Upper lobe of left lung (tissue), 6 donors: ENCODE measurements around the gene RASGRF1. TPM values are rescaled to one million over a fixed set of nuclear protein-coding genes. Genes with fewer than 3 reads are reported as not detected.

ENCODE experiments used
- ATAC-seq, 2 donors: fragments of 200-7000 bp; cut with Tn5 transposase; one replicate each; pipeline ENCODE4 v1.9.1; 2022; ENCODE audit warnings: mild to moderate bottlenecking in 2 of 2, moderate library complexity in 2 of 2; ENCODE audit not compliant: low FRiP score in 2 of 2
- DNase-seq, 2 donors: peaks; one replicate each; pipeline ENCODE4 v3.0.0-alpha.2; 2019 to 2020
- H3K27ac ChIP-seq, 4 donors: fragments of 200-600 bp; sonication (generic); one replicate each; pipeline ENCODE4 v1.5.1; 2016 to 2019
- H3K27me3 ChIP-seq, 4 donors: fragments of 200-600 bp; sonication (generic); one replicate each; pipeline ENCODE4 v1.5.1; 2017 to 2019
- H3K36me3 ChIP-seq, 4 donors: fragments of 200-600 bp; sonication (generic); one replicate each; pipeline ENCODE4 v1.5.1; 2016 to 2019
- H3K4me1 ChIP-seq, 4 donors: fragments of 200-600 bp; sonication (generic); one replicate each; pipeline ENCODE4 v1.5.1; 2018 to 2019
- H3K4me3 ChIP-seq, 4 donors: fragments of 200-600 bp; sonication (generic); one replicate each; pipeline ENCODE4 v1.5.1; 2017 to 2019; ENCODE audit warnings: mild to moderate bottlenecking in 2 of 4, moderate library complexity in 1 of 4
- H3K9me3 ChIP-seq, 4 donors: fragments of 200-600 bp; sonication (generic); one replicate each; pipeline ENCODE4 v1.5.1; 2018 to 2019
- CTCF ChIP-seq, 6 experiments: fragments of 450-650 bp in 4 of 6; fragments of 200-600 bp in 2 of 6; sonication (generic) in 2 of 6; IDR thresholded peaks; one replicate each; pipeline ENCODE4 v1.5.1; 2016 to 2019; ENCODE audit warnings: antibody characterized with exemption in 6 of 6
- EP300 ChIP-seq, 4 donors: sonication (generic); formaldehyde crosslinking; IDR thresholded peaks; one replicate each; pipeline ENCODE4 v1.5.1; 2017; ENCODE audit warnings: antibody characterized with exemption in 4 of 4, control low read depth in 2 of 4
- POLR2A ChIP-seq, 4 donors: fragments of 450-650 bp; IDR thresholded peaks; one replicate each; pipeline ENCODE4 v1.5.1; 2016 to 2017; ENCODE audit warnings: antibody characterized with exemption in 4 of 4, mild to moderate bottlenecking in 2 of 4
- POLR2AphosphoS5 ChIP-seq, 2 donors: sonication (generic); formaldehyde crosslinking; IDR thresholded peaks; one replicate each; pipeline ENCODE4 v1.5.1; 2017; ENCODE audit warnings: antibody characterized with exemption in 2 of 2
- WGBS, 2 donors: methylation state at CpG; one replicate each; pipeline ENCODE4 v1.1.5; 2017 to 2018; 5-methylcytosine and 5-hydroxymethylcytosine counted together
- total RNA-seq, 6 donors: library from RNA; depleted of rRNA in 4 of 6; stranded (reverse); fragments of >200 nt in 4 of 6; gene quantifications; one replicate each; pipeline versions ENCODE4 v1.1.0 to v1.2.1, GENCODE V29; 2016 to 2021
- donor health status: DM: no; HTN: no; CAD: no; lungs with moderate emphysema.
- donor health status: DM: no; HTN: yes; CAD: no; lungs with severe emphysema.

RASGRF1 gene
- total RNA-seq, 6 donors from 2014 or later = 27.2 to 64.6 (median 54.7) TPM

- H3K4me1 ChIP-seq = no peaks in the 10 kb centered on the region
- H3K27me3 ChIP-seq = no peaks in the 10 kb centered on the region
- H3K36me3 ChIP-seq = no peaks in the 10 kb centered on the region
- no peaks in the 10 kb centered on the region for H3K9me3 ChIP-seq
- no peak for DNase-seq
- no peak for TF ChIP-seq POLR2A (IDR thresholded peaks at IDR 0.05)
- no peak overlapping the region for H3K4me3 ChIP-seq
- no peak for ATAC-seq
- WGBS, 2 donors = 74 to 89% methylated on average over 2 of the region's 2 CpGs
- H3K27ac ChIP-seq = no peak overlapping the region
Observed at GRCh38 chr15:79053894-79054293, 36.7 kb downstream of the RASGRF1 start.

- WGBS, 2 donors = 40 to 68% methylated on average over 3 of the region's 3 CpGs
- Histone ChIP-seq H3K4me3 (no peak overlapping the region), H3K27me3 (no peaks in the 10 kb centered on the region), H3K36me3 (no peaks in the 10 kb centered on the region), H3K27ac (no peak overlapping the region), H3K9me3 (no peaks in the 10 kb centered on the region), H3K4me1 (no peaks in the 10 kb centered on the region)
- no peak for DNase-seq
- TF ChIP-seq POLR2AphosphoS5 (IDR thresholded peaks at IDR 0.05) (no peak), CTCF (IDR thresholded peaks at IDR 0.05) (no peak), POLR2A (IDR thresholded peaks at IDR 0.05) (no peak)
- no peak for ATAC-seq
Observed at GRCh38 chr15:79051941-79052731, 38.4 kb downstream of the RASGRF1 start.

GRCh38 chr15:79051029-79051428 lies 39.6 kb downstream of the RASGRF1 start:
- no peak overlapping the region for H3K27ac ChIP-seq
- DNase-seq = no peak
- TF ChIP-seq POLR2A (IDR thresholded peaks at IDR 0.05) (no peak), CTCF (IDR thresholded peaks at IDR 0.05) (no peak), EP300 (IDR thresholded peaks at IDR 0.05) (no peak), POLR2AphosphoS5 (IDR thresholded peaks at IDR 0.05) (no peak)
- H3K27me3 ChIP-seq = no peaks in the 10 kb centered on the region
- WGBS, 2 donors = 83 to 90% methylated on average over 6 of the region's 6 CpGs
- H3K9me3 ChIP-seq = no peaks in the 10 kb centered on the region
- no peaks in the 10 kb centered on the region for H3K36me3 ChIP-seq
- H3K4me1 ChIP-seq = no peaks in the 10 kb centered on the region
- H3K4me3 ChIP-seq = no peak overlapping the region
- no peak for ATAC-seq

GRCh38 chr15:79050341-79050740 lies 40.2 kb downstream of the RASGRF1 start:
- Histone ChIP-seq H3K27ac (no peak overlapping the region), H3K27me3 (no peaks in the 10 kb centered on the region), H3K4me3 (no peak overlapping the region), H3K4me1 (no peaks in the 10 kb centered on the region), H3K36me3 (no peaks in the 10 kb centered on the region), H3K9me3 (no peaks in the 10 kb centered on the region)
- ATAC-seq (no peak), DNase-seq (no peak)
- TF ChIP-seq POLR2AphosphoS5 (IDR thresholded peaks at IDR 0.05) (no peak), POLR2A (IDR thresholded peaks at IDR 0.05) (no peak), EP300 (IDR thresholded peaks at IDR 0.05) (no peak), CTCF (IDR thresholded peaks at IDR 0.05) (no peak)
- 92% methylated on average over 2 to 3 of the region's 3 CpGs for whole genome bisulfite sequencing, 2 donors

GRCh38 chr15:79049416-79049815 lies 41.2 kb downstream of the RASGRF1 start:
- Histone ChIP-seq H3K27me3 (no peaks in the 10 kb centered on the region), H3K4me1 (no peaks in the 10 kb centered on the region), H3K4me3 (no peak overlapping the region), H3K36me3 (no peaks in the 10 kb centered on the region), H3K9me3 (no peaks in the 10 kb centered on the region), H3K27ac (no peak overlapping the region)
- no peak for ATAC-seq
- peak in 1 of 2 donors; percentile 40 for DNase-seq
- WGBS, 2 donors = 89 to 94% methylated on average over 9 of the region's 9 CpGs
- TF ChIP-seq POLR2AphosphoS5 (IDR thresholded peaks at IDR 0.05) (no peak), CTCF (IDR thresholded peaks at IDR 0.05) (no peak), POLR2A (IDR thresholded peaks at IDR 0.05) (no peak), EP300 (IDR thresholded peaks at IDR 0.05) (no peak)
